Dedifferentiated amniotic fluid mesenchymal stem cell (primary cell): Measurements from ENCODE around the gene ANKS1B.

Experiments used
- DNase-seq: peaks from one replicate; pipeline ENCODE4 v3.0.0-alpha.2; 2016; ENCODE audit errors: extremely low spot score

The ANKS1B gene

GRCh38 chr12:99201906-99202645 lies 782.7 kb downstream of the ANKS1B start:
- no peak for DNase-seq

- DNase-seq = no peak
Measured at GRCh38 chr12:99200711-99201384, 783.9 kb downstream of the ANKS1B start.

- DNase-seq = no peak
Measured at GRCh38 chr12:99195474-99195873, 789.3 kb downstream of the ANKS1B start.

- DNase-seq = no peak
Measured at GRCh38 chr12:99192489-99192888, 792.2 kb downstream of the ANKS1B start.

- DNase-seq = no peak
Measured at GRCh38 chr12:99176871-99177270, 807.9 kb downstream of the ANKS1B start.

GRCh38 chr12:99170461-99170860 lies 814.3 kb downstream of the ANKS1B start:
- no peak for DNase-seq

GRCh38 chr12:99170037-99170436 lies 814.7 kb downstream of the ANKS1B start:
- no peak for DNase-seq

- no peak for DNase-seq
Measured at GRCh38 chr12:99157946-99158345, 826.8 kb downstream of the ANKS1B start.

- DNase-seq = no peak
Measured at GRCh38 chr12:99154983-99155336, 829.8 kb downstream of the ANKS1B start.

- no peak for DNase-seq
Measured at GRCh38 chr12:99154216-99154982, 830.3 kb downstream of the ANKS1B start.

- DNase-seq = no peak
Measured at GRCh38 chr12:99153293-99153692, 831.4 kb downstream of the ANKS1B start.

- no peak for DNase-seq
Measured at GRCh38 chr12:99152337-99152736, 832.4 kb downstream of the ANKS1B start.

GRCh38 chr12:99151744-99152143 lies 833.0 kb downstream of the ANKS1B start:
- no peak for DNase-seq

- DNase-seq = no peak
Measured at GRCh38 chr12:99147130-99147529, 837.6 kb downstream of the ANKS1B start.

GRCh38 chr12:99146730-99147129 lies 838.0 kb downstream of the ANKS1B start:
- DNase-seq = no peak

- no peak for DNase-seq
Measured at GRCh38 chr12:99146185-99146584, 838.6 kb downstream of the ANKS1B start.

- DNase-seq = no peak
Measured at GRCh38 chr12:99142651-99143050, 842.1 kb downstream of the ANKS1B start.

- no peak for DNase-seq
Measured at GRCh38 chr12:99140017-99140720, 844.6 kb downstream of the ANKS1B start.

- no peak for DNase-seq
Measured at GRCh38 chr12:99138393-99138792, 846.3 kb downstream of the ANKS1B start.

GRCh38 chr12:99137124-99137855 lies 847.4 kb downstream of the ANKS1B start:
- DNase-seq = no peak

GRCh38 chr12:99136516-99136915 lies 848.2 kb downstream of the ANKS1B start:
- no peak for DNase-seq
